ENCODE results near the gene PGF. TPM values are rescaled to one million over a fixed set of nuclear protein-coding genes. Genes with fewer than 3 reads are reported as not detected.
"Not testable (repeated sequence)": the region's sequence is repeated elsewhere in the genome, so short reads cannot be mapped to it uniquely, and the experiment has no call there.

The PGF gene
- total RNA-seq, 2 experiments from 2014 or later, result 0.28 TPM; not detected in 1

DNA sequence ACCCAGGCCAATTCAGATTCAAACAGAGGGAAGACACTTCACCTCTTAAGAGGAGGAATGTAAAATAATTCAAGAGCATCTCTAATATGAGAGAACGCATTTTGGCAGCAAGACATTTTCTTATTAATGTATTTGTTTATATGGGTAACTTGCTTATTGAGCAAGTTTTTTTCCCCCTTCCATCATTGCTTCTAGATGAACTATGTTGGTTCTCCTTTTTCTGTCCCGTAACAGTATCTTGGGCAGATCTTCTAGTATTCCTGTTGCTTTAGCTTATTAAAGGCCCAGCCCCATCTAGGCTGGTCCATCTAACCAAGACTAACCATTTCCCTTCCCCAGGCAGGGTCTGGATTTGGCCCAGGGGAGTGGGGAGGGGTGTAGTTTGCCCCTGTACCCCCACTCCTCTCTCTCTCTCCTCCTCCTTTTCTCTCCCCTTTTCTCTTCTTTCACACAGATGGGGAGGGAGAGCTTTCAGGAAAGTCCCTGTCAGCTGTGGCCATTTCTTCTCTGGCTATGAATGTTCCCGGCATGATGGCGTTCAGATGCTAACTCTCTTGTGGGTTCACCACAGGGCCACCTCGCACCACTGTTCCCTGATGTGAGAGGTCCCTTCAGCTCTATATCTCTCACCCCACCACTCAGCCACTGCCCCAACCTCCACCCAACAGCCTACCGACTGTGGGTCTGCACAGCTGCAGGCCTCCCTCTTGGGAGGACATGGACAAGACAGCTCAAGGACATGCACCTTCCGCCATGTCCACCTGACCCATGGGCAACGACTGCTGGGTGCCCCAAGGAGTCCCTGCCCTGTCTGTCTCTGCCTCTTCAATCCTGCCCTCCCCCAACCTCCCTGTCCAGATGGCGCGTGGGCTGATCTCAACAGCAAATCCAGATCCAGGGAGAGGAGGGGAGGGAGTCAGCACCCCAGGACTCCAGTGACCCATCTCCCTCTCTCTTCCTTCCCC, 16.6 kb downstream of the PGF start:
- DNase-seq (no peak), ATAC-seq (ENCODE audit: low read depth) (no peak)
- peaks cover 33% of the 10 kb centered on the region for H3K4me1 Mint-ChIP-seq
- no peak overlapping the region for H3K27ac Mint-ChIP-seq
- H3K4me3 Mint-ChIP-seq, result no peak overlapping the region
- H3K36me3 Mint-ChIP-seq, result no peaks in the 10 kb centered on the region
- H3K9me3 Mint-ChIP-seq, result peaks cover 2% of the 10 kb centered on the region
- POLR2A ChIA-PET, result interaction anchor here (0.7 to 1.4 kb wide), 2 partner anchors 45 to 125 kb away, joined by 3 to 4 read pairs; partner anchors contain the start of gene ACYP1
- H3K27me3 Mint-ChIP-seq, result peaks cover under 1% of the 10 kb centered on the region

DNA sequence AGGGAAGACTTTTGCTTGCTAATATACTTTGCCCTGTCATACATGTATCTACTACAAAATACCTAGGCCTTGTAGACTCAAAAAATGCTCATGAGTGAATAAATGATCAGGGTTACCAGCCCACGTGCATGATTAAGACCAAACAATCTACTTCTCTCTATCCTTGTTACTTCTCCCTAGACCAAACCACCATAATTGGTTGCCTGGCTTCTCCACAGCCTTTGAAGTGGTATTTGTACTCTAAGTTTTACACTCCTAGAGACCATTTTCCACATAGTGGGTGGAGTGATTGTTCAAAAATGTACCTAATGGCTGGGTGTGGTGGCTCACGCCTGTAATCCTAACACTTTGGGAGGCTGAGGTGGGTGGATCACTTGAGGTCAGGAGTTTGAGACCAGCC, 18.2 kb downstream of the PGF start:
- no peak overlapping the region for H3K4me3 Mint-ChIP-seq
- no peaks in the 10 kb centered on the region for H3K36me3 Mint-ChIP-seq
- peaks cover 34% of the 10 kb centered on the region for H3K4me1 Mint-ChIP-seq
- no peak for ATAC-seq (ENCODE audit: low read depth)
- no peak overlapping the region for H3K27ac Mint-ChIP-seq
- peaks cover 13% of the 10 kb centered on the region for H3K27me3 Mint-ChIP-seq
- H3K9me3 Mint-ChIP-seq, result peaks cover 2% of the 10 kb centered on the region
- POLR2A ChIA-PET, result interaction anchor here (0.6 to 1.4 kb wide), 2 partner anchors 14 to 117 kb away, joined by 3 to 4 read pairs; partner anchors contain the start of gene RPS6KL1
- DNase-seq, result no peak

DNA sequence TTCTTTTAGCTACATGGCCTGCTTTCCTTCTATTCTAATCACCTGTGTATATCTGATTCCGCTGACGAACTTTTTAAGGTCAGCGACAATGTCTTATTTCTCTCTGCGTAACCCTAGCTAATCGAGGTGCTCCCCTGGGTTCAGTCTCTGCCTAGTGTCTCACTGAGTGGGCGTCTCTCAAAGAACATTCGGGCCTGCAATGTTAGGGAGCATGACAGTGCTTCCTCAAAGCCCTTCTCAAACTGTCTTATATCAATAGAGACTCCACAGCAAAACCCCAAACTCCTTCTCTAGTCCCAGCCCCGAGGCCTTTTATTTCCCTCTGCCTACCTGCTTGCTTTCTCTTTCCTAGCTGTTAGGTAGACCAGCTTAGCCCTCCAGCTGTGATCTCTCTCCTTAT, 18.7 kb downstream of the PGF start:
- DNase-seq (no peak), ATAC-seq (ENCODE audit: low read depth) (no peak)
- Mint-ChIP-seq H3K27ac (no peak overlapping the region), H3K4me1 (peaks cover 32% of the 10 kb centered on the region), H3K4me3 (no peak overlapping the region), H3K9me3 (peaks cover 2% of the 10 kb centered on the region), H3K36me3 (no peaks in the 10 kb centered on the region), H3K27me3 (peaks cover 14% of the 10 kb centered on the region)
- POLR2A ChIA-PET, result interaction anchor here (0.6 to 1.4 kb wide), 3 partner anchors 13 to 128 kb away, joined by 3 to 4 read pairs (median 3); partner anchors contain the start of gene RPS6KL1

DNA sequence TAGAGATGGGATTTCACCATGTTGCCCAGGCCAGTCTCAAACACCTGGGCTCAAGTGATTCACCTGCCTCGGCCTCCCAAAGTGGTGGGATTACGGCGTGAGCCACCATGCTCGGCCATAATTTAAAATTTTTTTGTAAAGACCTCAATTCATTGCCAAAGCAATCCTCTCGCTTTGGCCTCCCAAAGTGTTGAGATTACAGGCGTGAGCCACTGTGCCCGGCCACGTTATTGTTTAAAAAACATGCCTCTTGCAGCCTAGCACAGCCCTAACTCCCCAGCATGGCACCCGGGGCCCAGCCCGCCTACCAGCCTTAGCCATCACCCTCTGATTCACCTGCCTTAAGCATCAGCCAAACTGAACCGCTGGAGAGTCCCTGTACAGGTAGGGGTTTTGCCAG, 19.2 kb downstream of the PGF start:
- Mint-ChIP-seq H3K27me3 (peaks cover 14% of the 10 kb centered on the region), H3K36me3 (no peaks in the 10 kb centered on the region), H3K27ac (no peak overlapping the region), H3K9me3 (peaks cover 2% of the 10 kb centered on the region), H3K4me3 (no peak overlapping the region), H3K4me1 (peaks cover 26% of the 10 kb centered on the region)
- no peak for ATAC-seq (ENCODE audit: low read depth)
- POLR2A ChIA-PET, result interaction anchor here (1.0 to 1.4 kb wide), 2 partner anchors 13 to 128 kb away, joined by 3 to 4 read pairs; partner anchors contain the start of gene RPS6KL1
- no peak for DNase-seq

DNA sequence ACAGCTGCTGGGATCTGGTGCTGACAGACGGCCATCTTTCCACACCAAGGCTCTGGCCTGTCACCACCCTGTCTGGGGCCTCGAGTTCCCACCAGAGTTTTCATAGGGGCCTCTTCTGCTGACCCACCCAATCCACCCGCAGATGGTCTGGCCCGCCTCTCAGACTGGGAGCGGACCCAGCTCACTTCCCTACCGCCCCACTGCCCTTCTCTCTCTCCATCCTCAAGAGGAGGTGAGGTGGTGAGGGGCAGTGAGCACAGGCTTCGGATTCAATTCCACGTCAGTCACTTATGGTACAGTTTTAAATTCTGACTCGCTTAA, 20.1 kb downstream of the PGF start:
- no peak overlapping the region for H3K27ac Mint-ChIP-seq

DNA sequence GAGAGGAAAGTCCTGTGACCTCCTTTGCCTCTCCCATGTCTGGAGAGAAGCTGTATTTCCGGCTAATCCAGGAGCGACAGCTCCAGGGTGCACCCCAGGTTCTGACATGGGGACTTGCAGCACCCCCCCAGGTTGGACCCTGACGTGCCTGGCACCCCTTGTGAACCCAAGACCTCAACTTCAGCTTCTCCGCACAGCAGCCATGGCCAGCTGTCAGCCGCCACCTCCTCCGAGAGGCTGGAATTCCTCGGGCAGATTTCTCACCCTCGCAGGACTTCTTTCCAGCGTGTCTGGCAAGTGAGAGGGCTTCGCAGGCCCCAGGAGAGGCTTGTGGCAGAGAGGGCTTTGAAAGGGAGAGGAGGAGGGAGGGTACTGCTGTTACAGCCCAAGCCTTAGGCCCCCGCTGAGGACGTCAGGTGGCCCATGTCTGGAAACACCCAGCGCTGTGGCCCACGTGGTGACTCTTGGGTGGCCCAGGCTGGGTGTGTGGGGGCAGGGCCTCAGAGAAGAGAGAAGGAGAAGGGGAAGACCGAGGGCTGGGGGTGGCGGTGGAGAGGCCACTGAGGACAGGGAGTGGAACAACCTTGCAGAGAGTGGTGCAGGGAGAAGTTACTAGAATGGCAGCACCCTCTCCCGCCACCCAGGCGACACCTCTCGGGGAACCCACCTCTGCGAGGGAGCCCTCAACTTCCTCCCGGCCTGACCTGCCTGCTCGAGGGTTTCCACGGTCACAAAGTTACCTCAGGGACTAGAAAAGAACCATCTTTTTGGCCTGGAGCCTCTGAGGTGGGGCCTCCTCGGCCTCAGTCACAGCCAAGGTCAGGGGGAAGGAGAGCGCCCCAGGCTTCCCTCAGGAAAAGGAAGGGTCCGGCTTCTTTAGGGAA, 20.7 kb downstream of the PGF start:
- no peaks in the 10 kb centered on the region for H3K36me3 Mint-ChIP-seq
- peaks cover 2% of the 10 kb centered on the region for H3K9me3 Mint-ChIP-seq
- no peak overlapping the region for H3K27ac Mint-ChIP-seq
- POLR2A ChIA-PET, result no interaction called here
- ATAC-seq (ENCODE audit: low read depth) (no peak), DNase-seq (no peak)
- H3K4me3 Mint-ChIP-seq, result no peak overlapping the region
- peaks cover 17% of the 10 kb centered on the region for H3K4me1 Mint-ChIP-seq
- H3K27me3 Mint-ChIP-seq, result peaks cover 19% of the 10 kb centered on the region

More for the DNA sequence above, 20.1 kb downstream of the PGF start:
- H3K36me3 Mint-ChIP-seq, result no peaks in the 10 kb centered on the region
- H3K4me1 Mint-ChIP-seq, result peaks cover 21% of the 10 kb centered on the region
- DNase-seq (no peak), ATAC-seq (ENCODE audit: low read depth) (no peak)
- no peak overlapping the region for H3K4me3 Mint-ChIP-seq
- peaks cover 15% of the 10 kb centered on the region for H3K27me3 Mint-ChIP-seq
- POLR2A ChIA-PET, result no interaction called here
- H3K9me3 Mint-ChIP-seq, result peaks cover 2% of the 10 kb centered on the region

DNA sequence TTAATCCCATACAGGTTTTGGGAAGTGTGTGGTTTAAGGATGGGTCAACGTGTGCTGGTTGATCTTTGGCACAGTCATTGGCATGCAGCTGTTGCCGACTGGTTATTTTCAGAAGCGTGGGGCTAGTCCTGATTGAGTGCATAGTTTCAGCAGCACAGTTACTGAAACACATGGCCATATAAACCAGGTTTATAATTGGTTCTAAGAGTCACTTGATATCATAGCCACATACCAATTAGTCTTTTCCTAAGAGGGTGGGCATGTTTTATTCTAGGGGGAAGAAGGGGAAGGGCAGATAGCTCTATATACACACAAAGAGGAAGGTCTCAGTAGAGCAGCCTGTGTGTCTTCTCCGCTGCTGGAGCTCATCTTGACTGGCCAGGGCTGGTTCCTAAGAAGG, 21.4 kb downstream of the PGF start:
- no peak for ATAC-seq (ENCODE audit: low read depth)
- Mint-ChIP-seq H3K36me3 (no peaks in the 10 kb centered on the region), H3K4me1 (peaks cover 19% of the 10 kb centered on the region), H3K9me3 (peaks cover 2% of the 10 kb centered on the region), H3K27ac (no peak overlapping the region), H3K27me3 (peaks cover 23% of the 10 kb centered on the region), H3K4me3 (no peak overlapping the region)
- POLR2A ChIA-PET, result no interaction called here
- DNase-seq, result no peak

DNA sequence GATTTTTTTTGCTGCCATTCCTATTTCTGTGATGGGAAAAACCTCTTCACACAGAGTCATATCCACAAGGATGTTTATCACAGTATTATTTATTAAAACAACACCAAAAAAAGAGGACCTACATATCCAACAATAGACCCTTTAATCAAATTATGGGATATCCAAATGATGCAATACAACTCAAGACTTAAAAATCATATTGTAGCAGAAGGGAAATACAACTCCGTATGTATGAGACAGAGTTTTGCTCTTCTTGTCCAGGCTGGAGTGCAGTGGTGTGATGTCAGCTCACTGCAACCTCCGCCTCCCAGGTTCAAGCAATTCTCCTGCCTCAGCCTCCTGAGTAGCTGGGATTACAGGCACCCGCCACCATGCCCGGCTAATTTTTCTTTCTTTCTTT, 22.5 kb downstream of the PGF start:
- peaks cover 24% of the 10 kb centered on the region for H3K27me3 Mint-ChIP-seq
- H3K4me3 Mint-ChIP-seq; DNase-seq; H3K36me3 Mint-ChIP-seq; ATAC-seq (ENCODE audit: low read depth); POLR2A ChIA-PET; H3K9me3 Mint-ChIP-seq; H3K27ac Mint-ChIP-seq: not testable (repeated sequence)
- H3K4me1 Mint-ChIP-seq, result peaks cover 19% of the 10 kb centered on the region

DNA sequence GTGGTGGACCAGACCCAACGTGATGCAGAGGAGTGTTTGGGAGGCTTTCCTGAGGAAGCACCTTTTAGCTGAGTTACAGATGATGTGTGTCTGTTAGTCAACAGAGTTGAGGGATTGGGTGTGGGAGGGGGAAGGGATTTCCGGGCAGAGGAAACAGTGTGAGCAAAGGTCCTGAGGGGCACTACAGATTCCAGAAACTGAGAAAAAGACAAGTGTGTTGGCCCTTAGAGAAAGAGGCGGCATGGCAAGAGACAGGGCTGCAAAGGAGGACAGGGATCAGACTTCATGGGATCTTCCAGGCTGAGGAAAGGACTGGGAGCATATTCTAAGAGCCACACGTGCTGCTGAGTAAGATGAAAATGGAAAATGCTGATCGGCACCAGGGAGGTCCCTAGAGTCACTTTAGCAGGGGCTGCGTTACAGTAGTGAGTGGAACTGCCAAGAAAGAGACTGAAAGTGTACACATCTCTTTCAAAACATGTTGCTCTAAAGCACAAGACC, 22.9 kb downstream of the PGF start:
- no peak for ATAC-seq (ENCODE audit: low read depth)

DNA sequence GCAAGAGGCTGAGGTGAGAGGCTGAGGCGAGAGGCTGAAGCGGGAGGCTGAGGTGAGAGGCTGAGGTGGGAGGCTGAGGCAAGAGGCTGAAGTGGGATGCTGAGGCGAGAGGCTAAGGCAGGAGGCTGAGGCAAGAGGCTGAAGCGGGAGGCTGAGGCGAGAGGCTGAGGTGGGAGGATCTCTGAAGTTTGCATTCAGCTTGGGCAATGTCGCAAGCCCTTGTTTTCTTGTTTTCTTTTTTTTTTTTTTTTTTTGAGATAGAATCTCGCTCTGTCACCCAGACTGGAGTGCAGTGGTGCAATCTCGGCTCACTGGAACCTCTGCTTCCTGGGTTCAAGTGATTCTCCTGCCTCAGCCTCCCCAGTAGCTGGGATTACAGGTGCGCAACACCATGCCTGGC, 23.7 kb downstream of the PGF start:
- H3K27me3 Mint-ChIP-seq, result peaks cover 32% of the 10 kb centered on the region
- not testable (repeated sequence) for ATAC-seq (ENCODE audit: low read depth); H3K27ac Mint-ChIP-seq; H3K4me1 Mint-ChIP-seq; H3K36me3 Mint-ChIP-seq; H3K4me3 Mint-ChIP-seq; H3K9me3 Mint-ChIP-seq; DNase-seq
- POLR2A ChIA-PET, result interaction anchor here (0.7 to 1.1 kb wide), 2 partner anchors 10 to 319 kb away, joined by 3 to 6 read pairs; no protein-coding TSS in a partner anchor

More for the DNA sequence above, 22.9 kb downstream of the PGF start:
- Mint-ChIP-seq H3K27me3 (peaks cover 28% of the 10 kb centered on the region), H3K4me1 (peaks cover 15% of the 10 kb centered on the region), H3K9me3 (no peaks in the 10 kb centered on the region), H3K36me3 (no peaks in the 10 kb centered on the region), H3K27ac (no peak overlapping the region), H3K4me3 (no peak overlapping the region)
- no peak for DNase-seq
- POLR2A ChIA-PET, result interaction anchor here (1.1 kb wide), 1 partner anchor 9 kb away, joined by 3 read pairs; no protein-coding TSS in a partner anchor

DNA sequence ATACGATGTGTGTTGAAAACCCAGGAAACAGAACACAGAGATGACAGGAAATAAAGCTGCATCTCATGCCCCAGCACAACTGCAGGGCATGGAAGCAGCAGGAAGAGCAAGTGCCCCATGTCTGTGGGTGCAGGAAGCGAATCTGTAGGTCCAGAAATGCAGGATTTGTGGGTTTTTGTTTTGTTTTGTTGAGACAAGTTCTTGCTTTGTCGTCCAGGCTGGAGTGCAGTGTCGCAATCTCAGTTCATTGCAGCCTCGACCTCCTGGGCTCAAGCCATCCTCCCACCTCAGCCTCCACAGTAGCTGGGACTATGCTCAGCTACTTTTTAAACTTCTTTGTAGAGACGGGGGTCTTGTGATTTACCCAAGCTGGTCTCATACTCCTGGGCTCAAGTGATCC, 26.2 kb downstream of the PGF start:
- H3K4me3 Mint-ChIP-seq, result no peak overlapping the region
- ATAC-seq (ENCODE audit: low read depth), result no peak
- no peak overlapping the region for H3K27ac Mint-ChIP-seq
- no peaks in the 10 kb centered on the region for H3K9me3 Mint-ChIP-seq
- peaks cover 7% of the 10 kb centered on the region for H3K4me1 Mint-ChIP-seq
- no peak for DNase-seq
- peaks cover 39% of the 10 kb centered on the region for H3K27me3 Mint-ChIP-seq
- POLR2A ChIA-PET, result interaction anchor here (0.8 to 1.2 kb wide), 3 partner anchors 11 to 54 kb away, joined by 3 to 5 read pairs (median 4); no protein-coding TSS in a partner anchor
- no peaks in the 10 kb centered on the region for H3K36me3 Mint-ChIP-seq

DNA sequence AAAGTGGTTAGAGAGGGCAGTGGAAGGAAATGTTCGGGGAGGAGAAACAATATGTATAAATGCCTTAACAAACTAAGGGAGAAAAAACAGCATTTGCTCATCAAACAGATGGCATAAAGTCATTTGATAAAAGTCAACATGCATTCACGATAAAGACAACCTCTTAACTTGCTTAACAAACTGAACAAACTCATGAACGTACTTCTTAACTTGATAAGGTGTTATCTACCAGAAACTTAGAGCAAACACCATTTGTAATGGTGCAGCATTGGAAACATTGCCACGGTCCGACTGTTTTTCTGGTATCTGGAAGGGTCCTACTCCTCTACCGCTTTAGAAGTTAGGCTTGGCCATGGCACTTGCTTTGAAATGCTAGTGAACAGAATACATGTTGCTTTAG, 28.2 kb downstream of the PGF start:
- no peak overlapping the region for H3K27ac Mint-ChIP-seq
- H3K9me3 Mint-ChIP-seq, result no peaks in the 10 kb centered on the region
- peaks cover 6% of the 10 kb centered on the region for H3K4me1 Mint-ChIP-seq
- no peaks in the 10 kb centered on the region for H3K36me3 Mint-ChIP-seq
- H3K4me3 Mint-ChIP-seq, result no peak overlapping the region
- POLR2A ChIA-PET, result no interaction called here
- H3K27me3 Mint-ChIP-seq, result peaks cover 29% of the 10 kb centered on the region
- DNase-seq (no peak), ATAC-seq (ENCODE audit: low read depth) (no peak)

DNA sequence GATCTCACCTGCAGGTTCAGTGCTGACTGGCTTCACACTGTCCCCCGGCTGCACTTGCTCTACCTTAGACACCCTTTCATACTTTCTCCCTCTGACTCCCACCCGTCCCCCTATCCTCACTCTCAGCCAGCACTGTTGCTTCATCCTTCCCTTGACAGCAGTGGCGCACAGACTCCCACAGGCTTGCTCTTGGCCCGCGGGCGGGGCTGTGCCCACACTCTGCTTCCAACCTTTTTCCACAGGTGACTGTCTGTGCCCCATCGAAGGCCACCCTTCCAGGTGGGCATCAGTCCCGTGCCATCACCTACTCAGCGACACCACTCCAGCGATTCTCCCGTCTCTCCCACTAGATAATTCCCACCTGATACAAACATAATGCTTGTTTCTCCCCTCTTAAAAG, 31.3 kb downstream of the PGF start:
- Mint-ChIP-seq H3K27me3 (peaks cover 19% of the 10 kb centered on the region), H3K9me3 (no peaks in the 10 kb centered on the region), H3K4me3 (no peak overlapping the region), H3K36me3 (no peaks in the 10 kb centered on the region), H3K27ac (peak overlapping the region; percentile 54), H3K4me1 (peaks cover 3% of the 10 kb centered on the region)
- POLR2A ChIA-PET, result interaction anchor here (1.4 kb wide), 1 partner anchor 13 kb away, joined by 4 read pairs; no protein-coding TSS in a partner anchor
- ATAC-seq (ENCODE audit: low read depth) (no peak), DNase-seq (no peak)
